DOHH2 (cell line): ENCODE data around the gene MBD5.

Experiments used
- H3F3A ChIP-seq: fragments of 200-600 bp; sonication (generic), shearing (Covaris generic); 2 replicates; pipeline ENCODE4 v1.6.0; 2016; ENCODE audit warnings: antibody characterized with exemption, mild to moderate bottlenecking; ENCODE audit not compliant: control insufficient read depth, insufficient read depth
- H3K27ac ChIP-seq: fragments of 200-600 bp; sonication (generic); 2 replicates; pipeline ENCODE4 v1.5.1; 2014; ENCODE audit warnings: low read depth, mild to moderate bottlenecking, low read length, moderate library complexity
- H3K27me3 ChIP-seq: fragments of 200-600 bp; sonication (generic); 2 replicates; pipeline ENCODE4 v1.6.1; 2014; ENCODE audit warnings: mild to moderate bottlenecking, low read length, mixed read lengths; ENCODE audit not compliant: control insufficient read depth
- H3K36me3 ChIP-seq: fragments of 200-600 bp; sonication (generic); 2 replicates; pipeline ENCODE4 v1.6.1; 2014; ENCODE audit warnings: mild to moderate bottlenecking, low read length, moderate library complexity, mixed read lengths; ENCODE audit not compliant: control insufficient read depth
- H3K4me1 ChIP-seq: fragments of 200-600 bp; sonication (generic); 2 replicates; pipeline ENCODE4 v1.6.1; 2014; ENCODE audit warnings: mild to moderate bottlenecking, low read length, mixed read lengths; ENCODE audit not compliant: control insufficient read depth
- H3K4me2 ChIP-seq: fragments of 200-600 bp; sonication (generic); 2 replicates; pipeline ENCODE4 v1.6.0; 2014; ENCODE audit warnings: mild to moderate bottlenecking, low read length, moderate library complexity
- H3K4me3 ChIP-seq: fragments of 200-600 bp; sonication (generic); 2 replicates; pipeline ENCODE4 v1.5.1; 2014; ENCODE audit warnings: mild to moderate bottlenecking, low read length, mixed read lengths
- H3K79me2 ChIP-seq: fragments of 200-600 bp; sonication (generic); 2 replicates; pipeline ENCODE4 v1.6.1; 2014; ENCODE audit warnings: mild to moderate bottlenecking, low read length, mixed read lengths; ENCODE audit not compliant: control insufficient read depth
- H3K9me2 ChIP-seq: fragments of 200-600 bp; sonication (generic); replicated peaks from 2 replicates; pipeline ENCODE4 v1.6.1; 2014; ENCODE audit warnings: mild to moderate bottlenecking, low read length, mixed read lengths; ENCODE audit not compliant: control insufficient read depth
- H3K9me3 ChIP-seq: fragments of 200-600 bp; sonication (generic); 2 replicates; pipeline ENCODE4 v1.6.1; 2014; ENCODE audit warnings: antibody characterized with exemption, low read length, mixed read lengths; ENCODE audit not compliant: control insufficient read depth, insufficient read depth
- H4K20me1 ChIP-seq: fragments of 200-600 bp; sonication (generic); 2 replicates; pipeline ENCODE4 v1.6.0; 2014; ENCODE audit warnings: low read depth, mild to moderate bottlenecking, antibody characterized with exemption, low read length, moderate library complexity; ENCODE audit not compliant: control insufficient read depth, insufficient read depth
- EZH2phosphoT487 ChIP-seq: fragments of 200-600 bp; sonication (generic); IDR thresholded peaks from 2 replicates; pipeline ENCODE4 v1.6.1; 2017; ENCODE audit warnings: borderline replicate concordance, mild to moderate bottlenecking, antibody characterized with exemption, low read length, moderate library complexity, mixed read lengths
- TF ChIP-seq, protein P1 (sequence below): fragments of 200-600 bp; sonication (generic); IDR thresholded peaks from one replicate; pipeline ENCODE4 v1.5.1; 2014; ENCODE audit warnings: antibody characterized with exemption, mild to moderate bottlenecking, low read depth, low read length; ENCODE audit not compliant: poor library complexity, severe bottlenecking

The MBD5 gene

DNA sequence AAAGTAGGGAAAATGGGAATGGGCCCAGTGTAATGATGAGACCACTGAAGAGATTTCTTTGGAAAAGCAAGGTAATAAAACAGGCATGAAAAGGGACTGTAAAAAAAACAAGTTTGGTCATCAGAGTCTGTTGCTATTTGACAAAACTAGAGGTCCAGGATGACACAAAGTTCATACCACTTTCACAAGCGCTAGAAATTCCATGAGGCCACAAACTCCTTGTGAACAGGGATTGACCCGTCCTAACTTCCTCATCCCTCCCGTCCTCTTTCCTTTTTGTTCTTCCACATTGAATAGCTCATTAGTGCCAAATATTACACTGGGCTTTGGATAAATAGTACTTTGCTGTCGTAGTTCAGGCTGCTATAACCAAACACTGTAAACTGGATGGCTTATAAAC is 434.9 kb downstream of the MBD5 start:
- no peak overlapping the region for H3K4me3 ChIP-seq
- H4K20me1 ChIP-seq: no peaks in the 10 kb centered on the region
- H3K9me2 ChIP-seq: no peaks in the 10 kb centered on the region
- no peaks in the 10 kb centered on the region for H3K9me3 ChIP-seq
- H3F3A ChIP-seq: no peaks in the 10 kb centered on the region
- no peaks in the 10 kb centered on the region for H3K79me2 ChIP-seq
- H3K4me1 ChIP-seq: no peaks in the 10 kb centered on the region
- H3K4me2 ChIP-seq: no peak overlapping the region
- H3K27ac ChIP-seq: no peak overlapping the region
- no peaks in the 10 kb centered on the region for H3K36me3 ChIP-seq
- H3K27me3 ChIP-seq: no peaks in the 10 kb centered on the region
- TF ChIP-seq, protein P1, sequence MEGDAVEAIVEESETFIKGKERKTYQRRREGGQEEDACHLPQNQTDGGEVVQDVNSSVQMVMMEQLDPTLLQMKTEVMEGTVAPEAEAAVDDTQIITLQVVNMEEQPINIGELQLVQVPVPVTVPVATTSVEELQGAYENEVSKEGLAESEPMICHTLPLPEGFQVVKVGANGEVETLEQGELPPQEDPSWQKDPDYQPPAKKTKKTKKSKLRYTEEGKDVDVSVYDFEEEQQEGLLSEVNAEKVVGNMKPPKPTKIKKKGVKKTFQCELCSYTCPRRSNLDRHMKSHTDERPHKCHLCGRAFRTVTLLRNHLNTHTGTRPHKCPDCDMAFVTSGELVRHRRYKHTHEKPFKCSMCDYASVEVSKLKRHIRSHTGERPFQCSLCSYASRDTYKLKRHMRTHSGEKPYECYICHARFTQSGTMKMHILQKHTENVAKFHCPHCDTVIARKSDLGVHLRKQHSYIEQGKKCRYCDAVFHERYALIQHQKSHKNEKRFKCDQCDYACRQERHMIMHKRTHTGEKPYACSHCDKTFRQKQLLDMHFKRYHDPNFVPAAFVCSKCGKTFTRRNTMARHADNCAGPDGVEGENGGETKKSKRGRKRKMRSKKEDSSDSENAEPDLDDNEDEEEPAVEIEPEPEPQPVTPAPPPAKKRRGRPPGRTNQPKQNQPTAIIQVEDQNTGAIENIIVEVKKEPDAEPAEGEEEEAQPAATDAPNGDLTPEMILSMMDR: no peak
- TF ChIP-seq EZH2phosphoT487: no peak

DNA sequence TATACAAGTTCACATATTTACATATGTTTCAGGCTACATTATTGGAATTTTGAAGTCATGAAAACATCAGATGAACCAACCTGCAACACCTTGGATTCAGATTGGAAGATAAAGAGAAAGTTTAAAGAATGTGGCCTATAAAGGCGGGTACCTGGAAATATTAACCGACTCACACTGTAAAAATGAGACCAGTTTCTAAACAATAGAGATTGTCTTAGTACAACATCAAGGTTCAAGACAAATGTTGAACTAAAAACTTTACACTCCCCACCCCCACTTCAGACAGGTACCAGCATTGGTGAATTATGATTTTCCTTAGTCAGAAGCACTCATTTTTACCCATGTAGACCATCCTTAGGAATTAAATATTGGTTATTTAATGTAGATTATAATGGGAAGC is 437.3 kb downstream of the MBD5 start:
- no peaks in the 10 kb centered on the region for H3K9me2 ChIP-seq
- no peaks in the 10 kb centered on the region for H3K79me2 ChIP-seq
- no peaks in the 10 kb centered on the region for H3K27me3 ChIP-seq
- H3K4me2 ChIP-seq: no peak overlapping the region
- H3K27ac ChIP-seq: no peak overlapping the region
- no peaks in the 10 kb centered on the region for H3K36me3 ChIP-seq
- H4K20me1 ChIP-seq: no peaks in the 10 kb centered on the region
- TF ChIP-seq EZH2phosphoT487: no peak
- TF ChIP-seq, protein P1: no peak
- no peaks in the 10 kb centered on the region for H3K9me3 ChIP-seq
- no peaks in the 10 kb centered on the region for H3K4me1 ChIP-seq
- no peaks in the 10 kb centered on the region for H3F3A ChIP-seq
- H3K4me3 ChIP-seq: no peak overlapping the region

DNA sequence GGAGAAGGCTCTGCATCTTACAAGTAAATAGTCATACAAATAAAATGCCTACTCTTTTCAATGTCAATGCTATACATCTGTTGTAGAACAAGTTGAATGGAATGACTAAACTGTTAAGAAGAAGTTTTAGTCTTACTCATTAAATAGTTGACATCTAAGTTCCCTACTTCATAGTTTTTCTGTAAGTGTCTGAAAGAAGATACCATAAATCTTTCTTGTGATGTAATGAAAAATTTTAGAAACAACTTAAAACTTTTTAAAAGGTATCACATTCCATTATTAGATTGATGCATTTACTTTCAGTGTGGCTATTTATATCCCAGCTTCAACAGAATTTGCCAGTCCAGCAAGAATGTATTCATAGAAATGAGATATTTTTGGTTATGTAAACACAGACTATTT is 438.5 kb downstream of the MBD5 start:
- Histone ChIP-seq H3K4me2 (no peak overlapping the region), H3K9me2 (no peaks in the 10 kb centered on the region), H4K20me1 (no peaks in the 10 kb centered on the region), H3K27ac (no peak overlapping the region), H3K36me3 (no peaks in the 10 kb centered on the region), H3K4me1 (no peaks in the 10 kb centered on the region), H3K4me3 (no peak overlapping the region), H3K9me3 (no peaks in the 10 kb centered on the region), H3K79me2 (no peaks in the 10 kb centered on the region), H3F3A (no peaks in the 10 kb centered on the region), H3K27me3 (no peaks in the 10 kb centered on the region)
- TF ChIP-seq, protein P1: no peak

DNA sequence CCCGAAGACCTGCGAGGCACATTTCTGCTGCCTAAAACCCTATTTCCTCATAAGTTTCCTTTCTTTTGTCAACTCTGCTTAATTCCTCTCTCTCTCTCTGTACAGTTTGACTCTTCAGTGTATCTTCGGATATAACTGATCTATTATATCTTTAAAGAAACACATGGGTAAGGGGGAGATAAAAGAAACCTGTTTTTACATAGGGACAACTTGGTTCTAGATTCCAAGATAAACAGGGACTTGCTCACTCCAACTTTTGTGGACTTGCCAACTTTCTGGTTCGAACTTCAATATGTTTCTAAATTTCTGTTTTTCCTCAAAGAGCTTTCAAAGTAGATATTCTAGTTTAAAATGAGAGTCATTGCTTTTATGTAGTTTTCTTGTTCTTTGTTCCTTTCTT is 441.0 kb downstream of the MBD5 start:
- Histone ChIP-seq H3K9me3 (no peaks in the 10 kb centered on the region), H3K4me1 (no peaks in the 10 kb centered on the region), H3K27ac (no peak overlapping the region), H3F3A (no peaks in the 10 kb centered on the region), H3K27me3 (no peaks in the 10 kb centered on the region), H3K4me3 (no peak overlapping the region), H4K20me1 (no peaks in the 10 kb centered on the region), H3K9me2 (no peaks in the 10 kb centered on the region), H3K4me2 (no peak overlapping the region), H3K36me3 (no peaks in the 10 kb centered on the region), H3K79me2 (no peaks in the 10 kb centered on the region)
- TF ChIP-seq, protein P1: no peak
- no peak for TF ChIP-seq EZH2phosphoT487
